ENCODE results near the gene C1orf232. TPM values are rescaled to one million over a fixed set of nuclear protein-coding genes. Genes with fewer than 3 reads are reported as not detected.

The C1orf232 gene
- total RNA-seq, 2 donors from 2014 or later: not detected

GRCh38 chr1:26203642-26204318 is 35.0 kb upstream of the C1orf232 start:
- H3K27me3 ChIP-seq: peaks cover 3% of the 10 kb centered on the region
- no peak for TF ChIP-seq CTCF (IDR thresholded peaks at IDR 0.05)

GRCh38 chr1:26200413-26200812 is 31.6 kb upstream of the C1orf232 start:
- H3K4me3 ChIP-seq: no peak overlapping the region
- TF ChIP-seq CTCF (IDR thresholded peaks at IDR 0.05): no peak
- no peaks in the 10 kb centered on the region for H3K9me3 ChIP-seq
- intact Hi-C loops (cut with DNase I): no loop called here
- no peak overlapping the region for H3K9ac ChIP-seq (ENCODE audit: low read depth in 2 of 2, low read length in 2 of 2)
- no peaks in the 10 kb centered on the region for H3K4me1 ChIP-seq
- no peaks in the 10 kb centered on the region for H3K36me3 ChIP-seq
- no peak overlapping the region for H3K27ac ChIP-seq
- no peak for DNase-seq
- H3K27me3 ChIP-seq: no peaks in the 10 kb centered on the region

More at GRCh38 chr1:26203642-26204318, 35.0 kb upstream of the C1orf232 start:
- Histone ChIP-seq H3K9ac (ENCODE audit: low read depth in 2 of 2, low read length in 2 of 2) (no peak overlapping the region), H3K9me3 (no peaks in the 10 kb centered on the region), H3K27ac (no peak overlapping the region), H3K4me3 (no peak overlapping the region), H3K4me1 (no peaks in the 10 kb centered on the region), H3K36me3 (no peaks in the 10 kb centered on the region)
- intact Hi-C loops (cut with DNase I): no loop called here
- no peak for DNase-seq

- Histone ChIP-seq H3K4me3 (no peak overlapping the region), H3K27ac (no peak overlapping the region), H3K9me3 (no peaks in the 10 kb centered on the region), H3K36me3 (no peaks in the 10 kb centered on the region), H3K9ac (ENCODE audit: low read depth in 2 of 2, low read length in 2 of 2) (no peak overlapping the region), H3K27me3 (no peaks in the 10 kb centered on the region), H3K4me1 (no peaks in the 10 kb centered on the region)
- no peak for TF ChIP-seq CTCF (IDR thresholded peaks at IDR 0.05)
- DNase-seq: no peak
- intact Hi-C loops (cut with DNase I): no loop called here
Measured at GRCh38 chr1:26197813-26198212, 29.1 kb upstream of the C1orf232 start.

DNA sequence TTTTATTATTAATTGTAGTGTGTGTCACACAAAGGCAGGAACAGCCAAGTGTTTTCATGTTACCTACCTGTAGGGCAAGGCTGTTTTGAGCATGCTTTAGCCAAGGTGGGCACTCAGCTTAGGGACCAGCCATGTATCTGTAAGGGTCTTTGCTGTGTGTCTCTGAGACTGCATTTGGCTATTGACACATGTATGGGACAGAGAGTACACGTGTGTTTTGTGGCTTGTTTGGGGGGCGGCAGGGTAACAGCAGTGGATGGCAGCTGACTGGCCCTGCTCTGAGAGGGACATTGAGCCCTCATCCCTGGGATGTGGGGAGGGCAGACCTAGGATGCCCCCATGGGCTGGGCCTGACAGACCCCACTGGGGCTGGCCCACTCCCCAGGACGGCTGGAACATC is 28.5 kb upstream of the C1orf232 start:
- H3K4me1 ChIP-seq: no peaks in the 10 kb centered on the region
- DNase-seq: no peak
- H3K27me3 ChIP-seq: no peaks in the 10 kb centered on the region
- intact Hi-C loops (cut with DNase I): no loop called here
- TF ChIP-seq CTCF (IDR thresholded peaks at IDR 0.05): no peak
- H3K36me3 ChIP-seq: no peaks in the 10 kb centered on the region
- no peak overlapping the region for H3K4me3 ChIP-seq
- no peak overlapping the region for H3K27ac ChIP-seq
- no peaks in the 10 kb centered on the region for H3K9me3 ChIP-seq
- H3K9ac ChIP-seq (ENCODE audit: low read depth in 2 of 2, low read length in 2 of 2): no peak overlapping the region

GRCh38 chr1:26195805-26196204 is 27.0 kb upstream of the C1orf232 start:
- Histone ChIP-seq H3K4me3 (no peak overlapping the region), H3K27ac (no peak overlapping the region), H3K27me3 (no peaks in the 10 kb centered on the region), H3K36me3 (no peaks in the 10 kb centered on the region), H3K9ac (ENCODE audit: low read depth in 2 of 2, low read length in 2 of 2) (no peak overlapping the region), H3K4me1 (no peaks in the 10 kb centered on the region), H3K9me3 (no peaks in the 10 kb centered on the region)
- DNase-seq: no peak
- intact Hi-C loops (cut with DNase I): no loop called here
- no peak for TF ChIP-seq CTCF (IDR thresholded peaks at IDR 0.05)
